ENCODE data around the gene MERTK.
"Not testable (repeated sequence)": the region's sequence is repeated elsewhere in the genome, so short reads cannot be mapped to it uniquely, and the experiment has no call there.

MERTK gene

GRCh38 chr2:111910609-111911277, 12.3 kb downstream of the MERTK start:
- no peak for DNase-seq

- DNase-seq, result not testable (repeated sequence)
Measured at GRCh38 chr2:111911295-111911977, 13.0 kb downstream of the MERTK start.

- DNase-seq, result no peak
Measured at GRCh38 chr2:111912547-111912946, 14.1 kb downstream of the MERTK start.

- no peak for DNase-seq
Measured at GRCh38 chr2:111917106-111917505, 18.7 kb downstream of the MERTK start.

- DNase-seq, result no peak
Measured at GRCh38 chr2:111918383-111918806, 20.0 kb downstream of the MERTK start.

- no peak for DNase-seq
Measured at GRCh38 chr2:111919365-111919764, 21.0 kb downstream of the MERTK start.

GRCh38 chr2:111919794-111920608, 21.6 kb downstream of the MERTK start:
- peak in 1 of 2 donors; percentile 28 for DNase-seq

- no peak for DNase-seq
Measured at GRCh38 chr2:111923276-111923804, 24.9 kb downstream of the MERTK start.

- no peak for DNase-seq
Measured at GRCh38 chr2:111924617-111925107, 26.3 kb downstream of the MERTK start.

GRCh38 chr2:111927723-111928122, 29.3 kb downstream of the MERTK start:
- no peak for DNase-seq

GRCh38 chr2:111930409-111930808, 32.0 kb downstream of the MERTK start:
- no peak for DNase-seq

GRCh38 chr2:111930875-111931274, 32.5 kb downstream of the MERTK start:
- no peak for DNase-seq

GRCh38 chr2:111932841-111933291, 34.5 kb downstream of the MERTK start:
- no peak for DNase-seq

GRCh38 chr2:111933900-111934299, 35.5 kb downstream of the MERTK start:
- DNase-seq, result not testable (repeated sequence)

- DNase-seq, result no peak
Measured at GRCh38 chr2:111936881-111937280, 38.5 kb downstream of the MERTK start.

- no peak for DNase-seq
Measured at GRCh38 chr2:111938392-111938791, 40.0 kb downstream of the MERTK start.

- no peak for DNase-seq
Measured at GRCh38 chr2:111940333-111941196, 42.2 kb downstream of the MERTK start.

- no peak for DNase-seq
Measured at GRCh38 chr2:111941531-111941930, 43.1 kb downstream of the MERTK start.

GRCh38 chr2:111944531-111945210, 46.3 kb downstream of the MERTK start:
- peak in 1 of 2 donors; percentile 1 for DNase-seq

- no peak for DNase-seq
Measured at GRCh38 chr2:111945444-111946293, 47.3 kb downstream of the MERTK start.
